OCI-LY7 (cell line): ENCODE results near the gene CACNB3. TPM values are rescaled to one million over a fixed set of nuclear protein-coding genes. Genes with fewer than 3 reads are reported as not detected.

Experiments
- BruUV-seq: library from RNA; stranded (reverse); fragments of 400-500 nt; replicated peaks from 2 replicates; lab custom pipeline; 2021; lab: Mats Ljungman, UMichigan
- CTCF ChIA-PET: fragments of 300-600 bp; sonication (Branson Sonifier 250); formaldehyde crosslinking; loops from one replicate; lab custom pipeline; 2022; ENCODE audit warnings: antibody characterized with exemption; ENCODE audit not compliant: unreplicated experiment; lab: Charles Lee
- POLR2A ChIA-PET: fragments of 300-600 bp; sonication (Branson Sonifier 250); formaldehyde crosslinking; loops from one replicate; lab custom pipeline; 2022; ENCODE audit warnings: antibody characterized with exemption; lab: Charles Lee
- DNase-seq: peaks from one replicate; pipeline ENCODE4 v3.0.0-alpha.2; 2015; ENCODE audit warnings: low spot score
- H2AFZ ChIP-seq: fragments of 200-600 bp; sonication (generic), shearing (Covaris generic); 2 replicates; pipeline ENCODE4 v1.6.1; 2014; ENCODE audit warnings: mild to moderate bottlenecking, antibody characterized with exemption, low read length, moderate library complexity
- H3K27ac ChIP-seq: fragments of 200-600 bp; sonication (generic); 2 replicates; pipeline ENCODE4 v1.5.1; 2014; ENCODE audit warnings: mixed run types, low read depth, mild to moderate bottlenecking, moderate library complexity, low read length, inconsistent platforms; ENCODE audit not compliant: poor library complexity, severe bottlenecking
- H3K36me3 ChIP-seq: fragments of 200-600 bp; sonication (generic); 2 replicates; pipeline ENCODE4 v1.6.1; 2014; ENCODE audit warnings: mild to moderate bottlenecking, antibody characterized with exemption, low read length, moderate library complexity, mixed read lengths; ENCODE audit not compliant: insufficient read depth
- H3K4me1 ChIP-seq: fragments of 200-600 bp; sonication (generic); 2 replicates; pipeline ENCODE4 v1.5.1; 2014; ENCODE audit warnings: mild to moderate bottlenecking, low read length; ENCODE audit not compliant: insufficient read depth, poor library complexity, severe bottlenecking
- H3K4me2 ChIP-seq: fragments of 200-600 bp; sonication (generic); 2 replicates; pipeline ENCODE4 v1.6.1; 2014; ENCODE audit warnings: mild to moderate bottlenecking, low read length
- H3K4me3 ChIP-seq: fragments of 200-600 bp; sonication (generic); 2 replicates; pipeline ENCODE4 v1.5.1; 2014; ENCODE audit warnings: mild to moderate bottlenecking, low read depth, low read length; ENCODE audit not compliant: poor library complexity, severe bottlenecking
- H3K79me2 ChIP-seq: fragments of 200-600 bp; sonication (generic); 2 replicates; pipeline ENCODE4 v1.6.1; 2016; ENCODE audit warnings: low read depth, mild to moderate bottlenecking, low read length, moderate library complexity, mixed read lengths; ENCODE audit not compliant: insufficient read depth
- H3K9me2 ChIP-seq: fragments of 200-600 bp; sonication (generic); 2 replicates; pipeline ENCODE4 v1.6.1; 2016; ENCODE audit warnings: mild to moderate bottlenecking, low read length, mixed read lengths; ENCODE audit not compliant: insufficient read depth
- H3K9me3 ChIP-seq: fragments of 200-600 bp; sonication (generic); 2 replicates; pipeline ENCODE4 v1.6.1; 2014; ENCODE audit warnings: mild to moderate bottlenecking, mixed run types, low read length, mixed read lengths
- H4K20me1 ChIP-seq: fragments of 200-600 bp; sonication (generic); 2 replicates; pipeline ENCODE4 v1.6.1; 2014; ENCODE audit warnings: mild to moderate bottlenecking, antibody characterized with exemption, low read length, moderate library complexity, mixed read lengths; ENCODE audit not compliant: insufficient read depth
- CTCF ChIP-seq: fragments of 200-600 bp; sonication (generic); conservative IDR thresholded peaks from 2 replicates; pipeline ENCODE4 v1.5.1; 2014; ENCODE audit warnings: mild to moderate bottlenecking, antibody characterized with exemption, low read length, moderate library complexity, mixed read lengths
- EZH2phosphoT487 ChIP-seq: fragments of 200-600 bp; sonication (generic); IDR thresholded peaks from 2 replicates; pipeline ENCODE4 v1.6.1; 2018; ENCODE audit warnings: low read depth, borderline replicate concordance, mild to moderate bottlenecking, mixed run types, antibody characterized with exemption, low read length, moderate library complexity, mixed read lengths
- intact Hi-C: fragments of 100-400 bp; cut with micrococcal nuclease; formaldehyde crosslinking; loops from one replicate; pipeline ENCODE4 v1.10.0; 2022; ENCODE audit not compliant: unreplicated experiment
- total RNA-seq, 2 experiments: library from RNA; depleted of rRNA in 1 of 2; stranded (reverse); fragments of >200 nt in 1 of 2; shearing (Covaris generic) in 1 of 2; gene quantifications; 2 replicates each; pipeline ENCODE4 v1.2.3, GENCODE V29; 2014 to 2022

CACNB3 gene
- total RNA-seq, 2 experiments from 2014 or later, result 5.6 to 20.6 TPM

GRCh38 chr12:48774516-48774915 lies 43.8 kb upstream of the CACNB3 start:
- TF ChIP-seq CTCF (no peak), EZH2phosphoT487 (no peak)

DNA sequence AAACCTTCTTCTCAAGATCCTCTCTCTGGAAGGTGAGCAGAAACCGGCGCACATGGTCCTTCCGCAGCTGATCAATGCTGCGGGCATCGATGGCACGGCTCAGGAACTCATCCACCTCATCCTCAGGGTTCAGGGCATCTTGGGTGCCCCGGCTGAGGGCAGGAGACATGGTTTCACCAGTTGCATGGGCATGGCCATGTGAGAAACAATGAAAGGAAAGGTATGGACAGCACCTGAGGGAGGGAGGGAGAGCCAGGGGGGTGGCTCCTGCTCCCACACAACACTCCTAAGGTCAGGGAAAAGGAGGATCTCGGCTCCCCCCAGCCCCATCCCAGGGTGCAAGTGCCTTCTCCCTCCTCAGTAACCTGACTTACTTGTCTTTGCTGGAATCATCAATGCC lies 43.0 kb upstream of the CACNB3 start:
- CTCF ChIA-PET, result no interaction called here
- no peaks in the 10 kb centered on the region for H4K20me1 ChIP-seq

More at GRCh38 chr12:48774516-48774915, 43.8 kb upstream of the CACNB3 start:
- no peaks in the 10 kb centered on the region for H3K4me1 ChIP-seq
- H3K4me3 ChIP-seq, result no peak overlapping the region
- no peaks in the 10 kb centered on the region for H3K36me3 ChIP-seq
- H3K79me2 ChIP-seq, result no peaks in the 10 kb centered on the region
- no peak for DNase-seq
- no peaks in the 10 kb centered on the region for H4K20me1 ChIP-seq
- no TSS peak for BruUV-seq
- ChIA-PET CTCF (no interaction called here), POLR2A (no interaction called here)
- intact Hi-C loops, result no loop called here
- no peaks in the 10 kb centered on the region for H3K9me2 ChIP-seq
- no peak overlapping the region for H3K4me2 ChIP-seq
- H2AFZ ChIP-seq, result no peak overlapping the region
- no peak overlapping the region for H3K27ac ChIP-seq
- no peaks in the 10 kb centered on the region for H3K9me3 ChIP-seq

More for the DNA sequence above, 43.0 kb upstream of the CACNB3 start:
- TF ChIP-seq EZH2phosphoT487 (no peak), CTCF (no peak)
- H3K79me2 ChIP-seq, result no peaks in the 10 kb centered on the region
- H3K4me2 ChIP-seq, result no peak overlapping the region
- H3K9me3 ChIP-seq, result no peaks in the 10 kb centered on the region
- no peak overlapping the region for H3K27ac ChIP-seq
- H3K9me2 ChIP-seq, result no peaks in the 10 kb centered on the region
- POLR2A ChIA-PET, result no interaction called here
- DNase-seq, result no peak
- intact Hi-C loops, result no loop called here
- no peak overlapping the region for H2AFZ ChIP-seq
- H3K4me3 ChIP-seq, result no peak overlapping the region
- no peaks in the 10 kb centered on the region for H3K36me3 ChIP-seq
- H3K4me1 ChIP-seq, result no peaks in the 10 kb centered on the region
- BruUV-seq, result no TSS peak
